Mesothelial cell of epicardium (in vitro differentiated cells): ENCODE measurements around the gene CELF2. TPM values are rescaled to one million over a fixed set of nuclear protein-coding genes. Genes with fewer than 3 reads are reported as not detected.

Experiments used
- DNase-seq, 2 experiments: peaks; one replicate each; pipeline ENCODE4 v3.0.0; 2021; ENCODE audit warnings: low spot score in 2 of 2; ENCODE audit not compliant: unreplicated experiment in 2 of 2
- H3K27ac Mint-ChIP-seq: 2 replicates; pipeline ENCODE4 v1.8.0; 2021; ENCODE audit warnings: mixed read lengths
- H3K27me3 Mint-ChIP-seq: 2 replicates; pipeline ENCODE4 v1.8.0; 2021; ENCODE audit warnings: low read depth, mixed read lengths
- H3K36me3 Mint-ChIP-seq: 2 replicates; pipeline ENCODE4 v1.8.0; 2021; ENCODE audit warnings: mixed read lengths
- H3K4me1 Mint-ChIP-seq: 2 replicates; pipeline ENCODE4 v1.8.0; 2021; ENCODE audit warnings: mixed read lengths
- H3K4me3 Mint-ChIP-seq: 2 replicates; pipeline ENCODE4 v1.8.0; 2021; ENCODE audit warnings: mild to moderate bottlenecking, moderate library complexity, mixed read lengths
- H3K9me3 Mint-ChIP-seq: 2 replicates; pipeline ENCODE4 v1.8.0; 2021; ENCODE audit warnings: mixed read lengths
- total RNA-seq: library from RNA; stranded (reverse); gene quantifications from 3 replicates; pipeline ENCODE4 v1.2.1, GENCODE V29; 2021
- TF ChIP-seq, protein P1 (sequence below): fragments of 200-600 bp; sonication (generic); IDR thresholded peaks from one replicate; pipeline ENCODE4 v1.5.0; 2021; ENCODE audit warnings: antibody characterized with exemption; ENCODE audit not compliant: unreplicated experiment

The CELF2 gene
- total RNA-seq, 1 donor from 2014 or later, result 24.0 TPM

GRCh38 chr10:11166550-11166949 lies 148.9 kb downstream of the CELF2 start:
- DNase-seq, result no peak
- TF ChIP-seq, protein P1, sequence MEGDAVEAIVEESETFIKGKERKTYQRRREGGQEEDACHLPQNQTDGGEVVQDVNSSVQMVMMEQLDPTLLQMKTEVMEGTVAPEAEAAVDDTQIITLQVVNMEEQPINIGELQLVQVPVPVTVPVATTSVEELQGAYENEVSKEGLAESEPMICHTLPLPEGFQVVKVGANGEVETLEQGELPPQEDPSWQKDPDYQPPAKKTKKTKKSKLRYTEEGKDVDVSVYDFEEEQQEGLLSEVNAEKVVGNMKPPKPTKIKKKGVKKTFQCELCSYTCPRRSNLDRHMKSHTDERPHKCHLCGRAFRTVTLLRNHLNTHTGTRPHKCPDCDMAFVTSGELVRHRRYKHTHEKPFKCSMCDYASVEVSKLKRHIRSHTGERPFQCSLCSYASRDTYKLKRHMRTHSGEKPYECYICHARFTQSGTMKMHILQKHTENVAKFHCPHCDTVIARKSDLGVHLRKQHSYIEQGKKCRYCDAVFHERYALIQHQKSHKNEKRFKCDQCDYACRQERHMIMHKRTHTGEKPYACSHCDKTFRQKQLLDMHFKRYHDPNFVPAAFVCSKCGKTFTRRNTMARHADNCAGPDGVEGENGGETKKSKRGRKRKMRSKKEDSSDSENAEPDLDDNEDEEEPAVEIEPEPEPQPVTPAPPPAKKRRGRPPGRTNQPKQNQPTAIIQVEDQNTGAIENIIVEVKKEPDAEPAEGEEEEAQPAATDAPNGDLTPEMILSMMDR, result no peak
- Mint-ChIP-seq H3K27ac (no peak overlapping the region), H3K4me1 (peaks cover 27% of the 10 kb centered on the region), H3K4me3 (peak overlapping the region; percentile 77), H3K27me3 (peaks cover 50% of the 10 kb centered on the region), H3K9me3 (peaks cover 9% of the 10 kb centered on the region), H3K36me3 (peaks cover 4% of the 10 kb centered on the region)

DNA sequence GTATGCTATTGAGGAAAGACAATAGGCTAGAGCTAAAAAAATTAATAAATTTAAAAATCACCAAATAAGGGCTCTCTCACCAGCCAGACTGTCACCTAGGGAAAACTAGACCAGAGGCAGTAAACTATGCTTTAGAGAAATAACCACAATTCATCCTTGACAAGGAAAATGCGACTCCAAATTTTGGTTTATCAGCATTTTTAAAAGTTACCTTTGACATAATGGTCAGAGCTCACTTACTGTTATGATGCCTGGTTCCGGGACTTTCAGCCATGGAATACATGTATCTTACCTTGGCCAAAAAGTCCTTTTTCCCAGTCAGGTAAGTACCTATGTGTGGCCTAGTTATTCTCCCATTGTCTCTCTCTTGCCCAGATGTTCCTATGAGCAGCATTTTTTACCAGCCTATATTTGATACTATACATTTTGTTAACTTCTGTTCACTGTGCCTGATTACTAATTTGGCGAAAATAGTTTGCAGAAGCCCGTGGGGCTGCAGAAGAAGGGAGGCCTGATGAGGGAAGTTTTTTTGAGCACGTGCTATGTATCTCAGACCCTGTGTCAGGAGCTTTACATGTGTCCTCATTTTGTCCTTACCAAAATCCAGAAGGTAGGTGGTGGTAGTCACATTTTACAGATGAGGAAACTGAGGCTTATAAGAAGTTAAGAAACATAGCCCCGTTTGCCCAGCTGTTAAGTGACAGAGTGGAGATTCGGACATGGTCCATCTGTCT lies 149.7 kb downstream of the CELF2 start:
- Mint-ChIP-seq H3K4me1 (peaks cover 27% of the 10 kb centered on the region), H3K36me3 (no peaks in the 10 kb centered on the region), H3K4me3 (no peak overlapping the region), H3K27me3 (peaks cover 48% of the 10 kb centered on the region), H3K9me3 (peaks cover under 1% of the 10 kb centered on the region), H3K27ac (no peak overlapping the region)
- no peak for DNase-seq
- TF ChIP-seq, protein P1, result no peak

DNA sequence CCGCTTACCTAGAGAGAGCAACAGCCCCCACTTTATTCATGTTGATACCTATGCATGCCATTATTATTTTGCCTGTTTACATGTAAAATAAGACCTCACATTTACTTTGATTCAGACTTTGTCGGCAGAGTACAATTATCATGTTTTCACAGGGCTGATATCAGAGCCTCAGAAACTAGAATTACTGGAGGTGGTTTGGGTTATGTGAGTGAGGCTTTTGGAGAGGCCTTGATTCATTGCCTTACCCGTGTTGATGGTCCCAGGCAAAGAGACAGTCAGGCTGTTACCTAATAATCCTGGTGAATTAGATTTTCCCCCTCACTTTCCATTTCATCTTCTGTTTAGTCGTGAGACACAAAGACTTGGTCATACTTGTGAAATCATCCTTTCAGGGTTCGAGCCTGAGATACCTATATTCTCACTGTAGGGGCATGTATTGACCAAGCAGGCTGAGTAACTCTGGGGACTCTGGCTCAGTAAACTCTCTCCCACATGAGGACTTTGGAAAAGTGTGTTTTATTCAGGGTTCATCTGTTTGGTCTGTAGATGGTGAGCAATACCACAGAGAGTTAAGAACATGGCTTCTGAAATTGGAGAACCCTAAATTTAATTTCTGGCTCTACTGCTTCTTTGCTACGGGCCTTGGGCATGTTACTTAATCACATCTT lies 150.9 kb downstream of the CELF2 start:
- peak overlapping the region; percentile 45 for H3K27ac Mint-ChIP-seq
- no peak for DNase-seq
- H3K36me3 Mint-ChIP-seq, result no peaks in the 10 kb centered on the region
- no peak overlapping the region for H3K4me3 Mint-ChIP-seq
- peaks cover 39% of the 10 kb centered on the region for H3K27me3 Mint-ChIP-seq
- H3K4me1 Mint-ChIP-seq, result peaks cover 27% of the 10 kb centered on the region
- no peaks in the 10 kb centered on the region for H3K9me3 Mint-ChIP-seq
- TF ChIP-seq, protein P1, result no peak

DNA sequence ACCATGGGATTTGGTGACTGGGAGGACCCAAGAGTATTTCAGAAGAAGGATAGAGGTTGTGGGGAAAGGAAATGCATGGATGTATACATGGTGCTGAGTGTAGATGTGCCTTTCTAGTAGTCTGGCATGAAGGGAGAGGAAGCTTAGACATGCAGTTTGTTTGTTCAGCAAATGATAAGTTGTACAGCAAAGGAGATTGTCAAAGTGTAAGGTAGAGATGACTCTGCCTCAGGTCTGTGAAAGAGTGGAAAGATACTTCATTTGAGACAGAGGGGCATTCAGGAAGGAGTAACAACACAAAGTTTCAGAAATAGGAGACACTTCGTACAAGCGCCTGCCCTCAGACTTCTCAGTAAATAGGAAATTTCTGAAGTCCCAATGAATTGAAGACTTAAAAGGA lies 152.3 kb downstream of the CELF2 start:
- Mint-ChIP-seq H3K27me3 (peaks cover 31% of the 10 kb centered on the region), H3K9me3 (no peaks in the 10 kb centered on the region), H3K27ac (no peak overlapping the region), H3K4me1 (peaks cover 20% of the 10 kb centered on the region), H3K4me3 (no peak overlapping the region), H3K36me3 (no peaks in the 10 kb centered on the region)
- no peak for DNase-seq
- TF ChIP-seq, protein P1, result no peak

DNA sequence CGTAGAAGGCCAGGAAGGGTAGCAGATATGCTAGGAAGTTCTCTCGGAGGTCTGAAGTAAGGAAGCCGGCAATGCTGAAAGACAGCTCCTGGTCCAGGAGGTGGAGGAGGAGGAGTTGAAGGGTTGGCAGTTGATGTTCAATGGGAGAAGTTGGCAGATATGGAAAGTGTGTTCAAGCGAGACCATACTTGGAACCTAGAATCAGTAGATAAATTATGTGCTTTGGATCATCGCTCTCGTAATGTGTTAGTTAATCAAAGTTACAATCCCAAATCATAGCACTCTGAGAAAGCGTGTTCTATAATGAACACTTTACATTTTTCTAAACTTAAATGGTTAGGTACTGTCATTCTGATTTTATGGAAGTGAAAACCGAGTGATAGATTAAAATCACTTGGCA lies 152.9 kb downstream of the CELF2 start:
- no peak overlapping the region for H3K4me3 Mint-ChIP-seq
- DNase-seq, result no peak
- no peak overlapping the region for H3K27ac Mint-ChIP-seq

More for the DNA sequence above, 152.9 kb downstream of the CELF2 start:
- Mint-ChIP-seq H3K36me3 (no peaks in the 10 kb centered on the region), H3K4me1 (peaks cover 16% of the 10 kb centered on the region), H3K9me3 (no peaks in the 10 kb centered on the region), H3K27me3 (peaks cover 31% of the 10 kb centered on the region)
- TF ChIP-seq, protein P1, result no peak
